Muscle of back (tissue), 11 donors: ENCODE data around the gene CCNI2. TPM values are rescaled to one million over a fixed set of nuclear protein-coding genes. Genes with fewer than 3 reads are reported as not detected.

Experiments used
- DNase-seq, 3 donors: peaks; one replicate each; pipeline versions ENCODE4 v3.0.0 to v3.0.0-alpha.2; 2013
- polyA plus RNA-seq, 10 donors: library from polyadenylated mRNA; unstranded; fragments of 120-200 nt; gene quantifications; one replicate each; pipeline ENCODE4 v1.2.1, GENCODE V29; 2013; ENCODE audit not compliant: insufficient read length in 10 of 10

CCNI2 gene
- polyA plus RNA-seq, 10 donors: 0.40 to 1.9 (median 0.83) TPM; not detected in 1

GRCh38 chr5:132764671-132765238 is 17.5 kb downstream of the CCNI2 start:
- DNase-seq: no peak

- DNase-seq: no peak
Observed at GRCh38 chr5:132765311-132766019, 18.2 kb downstream of the CCNI2 start.

- DNase-seq: no peak
Observed at GRCh38 chr5:132766020-132766805, 19.0 kb downstream of the CCNI2 start.

- no peak for DNase-seq
Observed at GRCh38 chr5:132766806-132767055, 19.5 kb downstream of the CCNI2 start.

- DNase-seq: no peak
Observed at GRCh38 chr5:132767150-132767549, 19.9 kb downstream of the CCNI2 start.

- no peak for DNase-seq
Observed at GRCh38 chr5:132768485-132768868, 21.3 kb downstream of the CCNI2 start.

- DNase-seq: no peak
Observed at GRCh38 chr5:132770476-132771159, 23.4 kb downstream of the CCNI2 start.

GRCh38 chr5:132771503-132771998 is 24.3 kb downstream of the CCNI2 start:
- no peak for DNase-seq

- DNase-seq: no peak
Observed at GRCh38 chr5:132772291-132773070, 25.3 kb downstream of the CCNI2 start.

GRCh38 chr5:132773114-132773513 is 25.9 kb downstream of the CCNI2 start:
- DNase-seq: peak in 1 of 3 donors; percentile 24

- no peak for DNase-seq
Observed at GRCh38 chr5:132773601-132774355, 26.6 kb downstream of the CCNI2 start.

- no peak for DNase-seq
Observed at GRCh38 chr5:132774406-132774805, 27.2 kb downstream of the CCNI2 start.

GRCh38 chr5:132774896-132775295 is 27.7 kb downstream of the CCNI2 start:
- no peak for DNase-seq

- DNase-seq: no peak
Observed at GRCh38 chr5:132775476-132775961, 28.3 kb downstream of the CCNI2 start.

GRCh38 chr5:132776131-132776937 is 29.1 kb downstream of the CCNI2 start:
- peak in 2 of 3 donors; percentile 58 to 77 for DNase-seq

- DNase-seq: no peak
Observed at GRCh38 chr5:132776938-132777208, 29.6 kb downstream of the CCNI2 start.

GRCh38 chr5:132777209-132778069 is 30.2 kb downstream of the CCNI2 start, which contains the start of gene SEPTIN8:
TSS of gene SEPTIN8 (minus strand) at chr5:132777239. CDS start at chr5:132777137, 102 bp downstream.
- DNase-seq: peak; percentile 44 to 76 (median 62)

GRCh38 chr5:132778129-132778528 is 30.9 kb downstream of the CCNI2 start:
- no peak for DNase-seq

GRCh38 chr5:132778856-132779255 is 31.6 kb downstream of the CCNI2 start:
- DNase-seq: no peak
